Keratinocyte (primary cell): ENCODE data around the gene DKK2. TPM values are rescaled to one million over a fixed set of nuclear protein-coding genes. Genes with fewer than 3 reads are reported as not detected.
A peak's percentile ranks its signal among the peaks of the same experiment; 100 is the strongest.

Experiments used
- DNase-seq: peaks from one replicate; pipeline ENCODE4 v3.0.0-alpha.2; 2011; ENCODE audit warnings: low read depth, missing footprints, low spot score
- FAIRE-seq: peaks from 2 replicates; lab custom pipeline; 2011; peaks lifted over from hg19 to GRCh38; lab: Jason Lieb, UNC
- H2AFZ ChIP-seq: 2 replicates; pipeline ENCODE4 v1.6.0; 2012; ENCODE audit warnings: low read length, control low read depth, inconsistent platforms; ENCODE audit not compliant: control insufficient read depth
- H3K27ac ChIP-seq: 2 replicates; pipeline ENCODE4 v1.5.1; 2011; ENCODE audit warnings: low read length; ENCODE audit not compliant: control insufficient read depth, insufficient read depth
- H3K27me3 ChIP-seq: 3 replicates; pipeline ENCODE4 v1.6.0; 2011; ENCODE audit warnings: low read length; ENCODE audit not compliant: control insufficient read depth, insufficient read depth; ENCODE audit errors: extremely low read depth
- H3K36me3 ChIP-seq, 2 experiments: 2 replicates in 1 of 2; 3 replicates in 1 of 2; pipeline ENCODE4 v1.5.1; 2011; ENCODE audit warnings: low read length in 2 of 2, mild to moderate bottlenecking in 1 of 2; ENCODE audit not compliant: control insufficient read depth in 2 of 2, insufficient read depth in 2 of 2; ENCODE audit errors: extremely low read depth in 1 of 2
- H3K4me1 ChIP-seq: 3 replicates; pipeline ENCODE4 v1.5.1; 2011; ENCODE audit warnings: low read length; ENCODE audit not compliant: control insufficient read depth, insufficient read depth; ENCODE audit errors: extremely low read depth
- H3K4me2 ChIP-seq: 3 replicates; pipeline ENCODE4 v1.6.0; 2011; ENCODE audit warnings: low read depth, low read length; ENCODE audit not compliant: control insufficient read depth, insufficient read depth; ENCODE audit errors: extremely low read depth
- H3K4me3 ChIP-seq, 3 experiments: fragments of 200-600 bp in 1 of 3; sonication (generic) in 1 of 3; 2 replicates in 2 of 3; 3 replicates in 1 of 3; pipeline ENCODE4 v1.5.1; 2011 to 2016; ENCODE audit warnings: low read length in 3 of 3, mild to moderate bottlenecking in 3 of 3, control low read depth in 2 of 3, inconsistent platforms in 1 of 3, low read depth in 1 of 3, mixed read lengths in 1 of 3, mixed run types in 1 of 3, moderate library complexity in 1 of 3; ENCODE audit not compliant: control insufficient read depth in 2 of 3, insufficient read depth in 2 of 3; ENCODE audit errors: extremely low read depth in 1 of 3
- H3K79me2 ChIP-seq: 2 replicates; pipeline ENCODE4 v1.6.0; 2012; ENCODE audit warnings: low read length; ENCODE audit not compliant: control insufficient read depth, insufficient read depth
- H3K9ac ChIP-seq: 3 replicates; pipeline ENCODE4 v1.6.0; 2011; ENCODE audit warnings: low read length; ENCODE audit not compliant: control insufficient read depth, insufficient read depth; ENCODE audit errors: extremely low read depth
- H3K9me1 ChIP-seq: 3 replicates; pipeline ENCODE4 v1.6.0; 2011; ENCODE audit warnings: low read length; ENCODE audit not compliant: control insufficient read depth, insufficient read depth; ENCODE audit errors: extremely low read depth
- H3K9me3 ChIP-seq: 2 replicates; pipeline ENCODE4 v1.5.1; 2012; ENCODE audit warnings: low read depth, low read length; ENCODE audit not compliant: control insufficient read depth
- H4K20me1 ChIP-seq: 3 replicates; pipeline ENCODE4 v1.6.0; 2011; ENCODE audit warnings: low read length; ENCODE audit not compliant: control insufficient read depth, insufficient read depth; ENCODE audit errors: extremely low read depth
- EZH2 ChIP-seq: IDR thresholded peaks from one replicate; pipeline ENCODE4 v1.6.1; 2012; ENCODE audit warnings: inconsistent platforms, mild to moderate bottlenecking, low read length, moderate library complexity
- dilution Hi-C: fragments of 300-500 bp; cut with MboI; formaldehyde crosslinking; loops from one replicate; pipeline ENCODE4 v1.7.0; 2020; ENCODE audit warnings: low sequenced_read_pairs; ENCODE audit not compliant: extremely low pct_ligation_motif_present
- polyA plus RNA-seq, 5 experiments: library from polyadenylated mRNA; depleted of rRNA in 3 of 5; stranded (reverse) in 3 of 5; stranded (forward) in 1 of 5; unstranded in 1 of 5; fragments of >200 nt; gene quantifications; 1 replicate in 1 of 5; 2 replicates in 3 of 5; 3 replicates in 1 of 5; pipeline versions ENCODE4 v1.2.1 to v1.2.3, GENCODE V29; 2011 to 2012; ENCODE audit warnings: missing spikeins in 2 of 5, low read depth in 1 of 5, low replicate concordance in 1 of 5
- TF ChIP-seq, protein P1 (sequence below), 3 experiments: IDR thresholded peaks in 1 of 3; conservative IDR thresholded peaks in 1 of 3; optimal IDR thresholded peaks in 1 of 3; 2 replicates in 2 of 3; 3 replicates in 1 of 3; pipeline versions ENCODE3 to v1.5.1; 2011; ENCODE audit warnings: low read length in 3 of 3, mild to moderate bottlenecking in 3 of 3, moderate library complexity in 2 of 3, control low read depth in 1 of 3, inconsistent platforms in 1 of 3; ENCODE audit not compliant: insufficient read depth in 2 of 3; ENCODE audit errors: extremely low read depth in 1 of 3

DKK2 gene
- polyA plus RNA-seq, 1 donor (not counting 4 experiments of a cell fraction or from before 2014, with no cell fraction given): 0.08 TPM

DNA sequence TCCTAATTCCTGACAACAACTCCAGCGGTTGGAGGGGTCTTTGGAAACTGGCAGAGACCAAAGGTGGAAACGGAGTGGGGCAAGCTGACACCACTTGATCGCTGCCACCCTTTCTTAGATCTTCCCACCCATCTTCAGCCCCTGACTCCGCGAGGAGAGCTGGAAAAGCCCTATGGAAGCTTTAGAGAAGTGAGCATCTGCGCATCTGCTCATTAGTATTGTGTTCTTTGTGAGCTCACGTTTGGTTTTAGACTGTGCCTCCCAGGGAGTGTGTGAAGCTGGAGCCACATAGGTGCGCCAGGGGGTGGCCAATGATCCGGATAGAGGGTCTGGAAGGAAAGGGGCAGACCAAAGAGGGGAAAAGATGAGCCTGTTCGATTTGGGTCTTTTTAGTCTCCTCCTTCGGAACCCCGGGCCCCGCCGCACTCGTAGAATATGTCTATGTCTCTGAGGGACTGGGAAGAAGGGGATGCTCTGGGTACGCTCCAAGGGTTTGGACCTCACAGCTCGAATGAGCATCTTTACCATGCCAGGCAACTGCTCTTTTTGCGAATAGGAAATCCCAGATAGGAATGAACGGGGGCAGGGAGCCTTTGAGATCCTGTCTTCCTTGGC is 578 bp upstream of the DKK2 start:
- TF ChIP-seq EZH2: peak; percentile 45
- TF ChIP-seq, protein P1, sequence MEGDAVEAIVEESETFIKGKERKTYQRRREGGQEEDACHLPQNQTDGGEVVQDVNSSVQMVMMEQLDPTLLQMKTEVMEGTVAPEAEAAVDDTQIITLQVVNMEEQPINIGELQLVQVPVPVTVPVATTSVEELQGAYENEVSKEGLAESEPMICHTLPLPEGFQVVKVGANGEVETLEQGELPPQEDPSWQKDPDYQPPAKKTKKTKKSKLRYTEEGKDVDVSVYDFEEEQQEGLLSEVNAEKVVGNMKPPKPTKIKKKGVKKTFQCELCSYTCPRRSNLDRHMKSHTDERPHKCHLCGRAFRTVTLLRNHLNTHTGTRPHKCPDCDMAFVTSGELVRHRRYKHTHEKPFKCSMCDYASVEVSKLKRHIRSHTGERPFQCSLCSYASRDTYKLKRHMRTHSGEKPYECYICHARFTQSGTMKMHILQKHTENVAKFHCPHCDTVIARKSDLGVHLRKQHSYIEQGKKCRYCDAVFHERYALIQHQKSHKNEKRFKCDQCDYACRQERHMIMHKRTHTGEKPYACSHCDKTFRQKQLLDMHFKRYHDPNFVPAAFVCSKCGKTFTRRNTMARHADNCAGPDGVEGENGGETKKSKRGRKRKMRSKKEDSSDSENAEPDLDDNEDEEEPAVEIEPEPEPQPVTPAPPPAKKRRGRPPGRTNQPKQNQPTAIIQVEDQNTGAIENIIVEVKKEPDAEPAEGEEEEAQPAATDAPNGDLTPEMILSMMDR (optimal IDR thresholded peaks at IDR 0.05 in 1 of 3, IDR thresholded peaks at IDR 0.05 in 1 of 3, conservative IDR thresholded peaks at IDR 0.05 in 1 of 3; ENCODE audit: extremely low read depth in 1 of 3, insufficient read depth in 2 of 3, low read length in 3 of 3): no peak
- Histone ChIP-seq H3K9ac (no peak overlapping the region), H3K4me1 (peaks cover 5% of the 10 kb centered on the region), H3K9me3 (no peaks in the 10 kb centered on the region), H3K79me2 (no peaks in the 10 kb centered on the region), H3K4me2 (peak overlapping the region; percentile 74), H3K36me3 (no peaks in the 10 kb centered on the region), H3K27me3 (peaks cover 46% of the 10 kb centered on the region), H4K20me1 (no peaks in the 10 kb centered on the region), H3K4me3 (peak overlapping the region in 2 of 3 experiments; percentile 51 to 57), H2AFZ (no peak overlapping the region), H3K9me1 (no peaks in the 10 kb centered on the region), H3K27ac (no peak overlapping the region)
- dilution Hi-C loops: no loop called here
- FAIRE-seq: no peak
- DNase-seq: no peak

DNA sequence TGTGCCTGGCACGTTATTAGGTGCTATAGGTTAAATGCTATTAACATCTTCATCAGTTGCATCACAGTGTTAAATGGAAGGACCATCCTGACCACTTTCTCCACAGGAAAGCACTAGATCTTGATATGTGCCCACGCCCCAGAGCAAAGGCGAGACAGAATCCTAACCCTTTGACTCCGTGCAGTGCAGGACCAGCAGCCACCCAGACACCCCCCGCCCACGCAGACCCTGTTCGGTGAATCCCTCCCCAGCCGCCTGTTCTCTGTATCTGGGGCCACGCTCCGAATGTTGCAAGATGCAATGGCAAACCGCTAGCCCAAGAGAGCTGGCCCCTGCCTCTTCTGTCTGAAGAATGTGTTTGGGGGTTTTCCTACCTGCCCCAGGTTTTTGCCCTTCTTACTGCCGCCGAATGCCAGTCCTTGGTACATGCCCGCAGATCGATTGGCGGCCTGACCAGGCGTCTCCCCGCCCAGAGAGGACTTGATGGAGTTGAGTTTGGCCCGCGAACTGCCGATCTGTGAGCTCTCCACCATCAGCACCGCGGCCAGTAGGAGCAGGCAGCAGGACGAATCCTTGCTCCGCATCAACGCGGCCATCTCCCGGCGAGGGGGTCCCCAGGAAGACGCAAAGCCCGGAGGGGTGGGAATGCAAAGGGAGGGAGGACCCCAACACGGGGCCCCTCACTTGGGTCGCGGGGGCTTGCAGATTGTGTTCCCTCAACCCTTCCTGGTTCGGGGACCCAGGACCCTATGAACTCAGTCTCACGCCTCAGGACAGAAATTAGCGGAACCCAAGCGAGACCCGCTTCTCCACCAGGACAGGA is 906 bp downstream of the DKK2 start:
- Histone ChIP-seq H3K4me1 (peaks cover 5% of the 10 kb centered on the region), H4K20me1 (no peaks in the 10 kb centered on the region), H3K9ac (no peak overlapping the region), H3K4me2 (peak overlapping the region; percentile 74), H2AFZ (no peak overlapping the region), H3K27ac (no peak overlapping the region), H3K4me3 (no peak overlapping the region), H3K9me1 (no peaks in the 10 kb centered on the region), H3K27me3 (peaks cover 46% of the 10 kb centered on the region), H3K36me3 (no peaks in the 10 kb centered on the region), H3K79me2 (no peaks in the 10 kb centered on the region), H3K9me3 (no peaks in the 10 kb centered on the region)
- peak; percentile 7 for TF ChIP-seq EZH2
- TF ChIP-seq, protein P1 (optimal IDR thresholded peaks at IDR 0.05 in 1 of 3, IDR thresholded peaks at IDR 0.05 in 1 of 3, conservative IDR thresholded peaks at IDR 0.05 in 1 of 3; ENCODE audit: extremely low read depth in 1 of 3, insufficient read depth in 2 of 3, low read length in 3 of 3): no peak
- no peak for FAIRE-seq
- dilution Hi-C loops: no loop called here
- DNase-seq: no peak
